H1 (cell line): ENCODE results near the gene SNX12.

ENCODE experiments used
- CBX8 ChIP-seq: fragments of 300-800, 300-1000 bp; sonication (generic); IDR thresholded peaks from 2 replicates; pipeline ENCODE4 v1.7.1; 2016; ENCODE audit warnings: low read depth, low read length, borderline replicate concordance
- CEBPB ChIP-seq: IDR thresholded peaks from 2 replicates; pipeline ENCODE4 v1.6.1; 2012; ENCODE audit warnings: low read depth, low read length
- CHD2 ChIP-seq: IDR thresholded peaks from 2 replicates; pipeline ENCODE4 v1.6.1; 2012; ENCODE audit warnings: low read length, improper control_type of control experiment
- CTCF ChIP-seq, 3 experiments: IDR thresholded peaks; 1 replicate in 2 of 3; 2 replicates in 1 of 3; pipeline versions ENCODE4 v1.5.1 to v1.6.1; 2011; ENCODE audit warnings: low read length in 3 of 3, mild to moderate bottlenecking in 3 of 3, inconsistent platforms in 2 of 3, low read depth in 1 of 3, moderate library complexity in 1 of 3; ENCODE audit not compliant: insufficient read depth in 1 of 3; ENCODE audit errors: control extremely low read depth in 1 of 3
- EZH2 ChIP-seq: fragments of 200-600 bp; sonication (generic); IDR thresholded peaks from 2 replicates; pipeline ENCODE4 v1.7.1; 2012; ENCODE audit warnings: low read depth, mild to moderate bottlenecking, moderate library complexity, low read length, inconsistent platforms; ENCODE audit not compliant: severe bottlenecking
- HDAC6 ChIP-seq: IDR thresholded peaks from one replicate; pipeline ENCODE4 v1.7.1; 2012; ENCODE audit warnings: low read depth, mild to moderate bottlenecking, inconsistent platforms, low read length, moderate library complexity
- MAX ChIP-seq: IDR thresholded peaks from 2 replicates; pipeline ENCODE4 v1.6.1; 2012; ENCODE audit warnings: inconsistent platforms
- PHF8 ChIP-seq: fragments of 200-600 bp; sonication (generic); conservative IDR thresholded peaks from 2 replicates; pipeline ENCODE4 v1.7.1; 2012; ENCODE audit warnings: low read depth, mild to moderate bottlenecking, inconsistent platforms, low read length, moderate library complexity
- POLR2A ChIP-seq, 2 experiments: IDR thresholded peaks; 1 replicate in 1 of 2; 2 replicates in 1 of 2; pipeline ENCODE4 v1.6.1; 2011; ENCODE audit warnings: low read depth in 2 of 2, low read length in 2 of 2, mild to moderate bottlenecking in 2 of 2; ENCODE audit errors: control extremely low read depth in 1 of 2
- POLR2AphosphoS5 ChIP-seq: IDR thresholded peaks from 2 replicates; pipeline ENCODE4 v1.6.1; 2011; ENCODE audit warnings: low read depth, low read length
- SP1 ChIP-seq: IDR thresholded peaks from 2 replicates; pipeline ENCODE4 v1.6.1; 2011; ENCODE audit warnings: low read depth, low read length
- SP2 ChIP-seq: IDR thresholded peaks from 2 replicates; pipeline ENCODE4 v1.6.1; 2012; ENCODE audit warnings: mild to moderate bottlenecking, low read length, inconsistent platforms
- USF2 ChIP-seq: IDR thresholded peaks from 2 replicates; pipeline ENCODE4 v1.6.1; 2011; ENCODE audit warnings: low read length, improper control_type of control experiment

- TF ChIP-seq CTCF (IDR thresholded peaks at IDR 0.05; ENCODE audit: control extremely low read depth in 1 of 3, insufficient read depth in 1 of 3, low read depth in 1 of 3, low read length in 3 of 3) = no peak
- TF ChIP-seq CHD2 = no peak
- no peak for TF ChIP-seq EZH2
- no peak for TF ChIP-seq SP2
- no peak for TF ChIP-seq POLR2AphosphoS5
- no peak for TF ChIP-seq PHF8
- no peak for TF ChIP-seq USF2
- no peak for TF ChIP-seq CEBPB
- TF ChIP-seq CBX8 = no peak
- no peak for TF ChIP-seq POLR2A (IDR thresholded peaks at IDR 0.05; ENCODE audit: control extremely low read depth in 1 of 2, low read depth in 2 of 2, low read length in 2 of 2)
- no peak for TF ChIP-seq SP1
- TF ChIP-seq HDAC6 = no peak
- no peak for TF ChIP-seq MAX
These were observed 14.7 kb upstream of the SNX12 start for GRCh38 chrX:71082822-71083221.
